Stimulated activated CD4-positive, alpha-beta T cell treated with anti-CD3 and anti-CD28 coated beads, Interleukin-15, amount 100 ng/mL, for 1 hour (primary cell): ENCODE results near the gene CASTOR1.

Experiments
- DNase-seq, 2 donors: peaks; one replicate each; pipeline ENCODE4 v3.0.0-alpha.2; 2020; ENCODE audit warnings: low read depth in 1 of 2, low spot score in 1 of 2

Gene CASTOR1

GRCh38 chr22:30247561-30247960, 41.7 kb downstream of the CASTOR1 start:
- no peak for DNase-seq

GRCh38 chr22:30246814-30247376, 42.4 kb downstream of the CASTOR1 start:
- no peak for DNase-seq

DNA sequence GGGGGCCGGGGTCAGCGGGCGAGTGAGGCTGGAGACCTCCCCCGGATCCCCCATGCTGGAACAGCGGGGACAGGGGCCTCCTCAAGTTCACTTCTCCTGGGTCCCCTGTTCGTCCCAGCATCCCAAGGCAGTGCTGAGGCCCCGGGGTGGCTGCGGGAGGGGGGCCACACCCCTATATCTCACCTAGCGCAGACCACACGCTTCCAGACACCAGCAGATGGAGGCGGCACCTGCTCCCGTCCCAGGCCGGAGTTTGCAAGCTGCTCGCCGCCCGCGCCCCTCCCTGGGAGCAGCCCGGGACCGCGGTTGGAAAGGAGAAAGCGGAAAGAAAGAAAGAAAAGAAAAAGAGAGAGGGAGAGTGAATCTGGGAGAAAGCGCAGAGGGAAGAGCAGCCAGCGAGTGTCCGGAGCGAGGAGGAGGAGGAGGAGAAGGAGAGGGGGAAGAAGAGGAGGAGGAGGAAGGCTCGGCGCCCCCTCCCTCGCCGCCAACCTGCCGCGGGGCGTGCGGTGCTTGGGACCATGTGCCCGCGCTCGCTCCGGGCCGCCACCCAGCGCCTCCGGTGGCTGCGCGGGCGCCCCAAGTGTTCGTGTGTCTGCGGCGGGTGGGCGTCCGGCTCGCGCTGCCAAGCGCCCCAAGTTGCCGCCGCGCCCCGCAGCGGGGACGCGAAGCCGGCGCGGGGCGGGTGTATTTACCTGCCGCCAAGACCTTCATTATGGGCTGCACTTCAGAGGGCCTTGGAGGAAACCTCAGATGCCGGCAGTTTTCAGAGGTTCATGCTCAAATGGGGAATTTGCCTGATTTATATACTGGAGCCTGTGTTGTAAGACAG, 43.1 kb downstream of the CASTOR1 start, which contains the start of gene LIF:
Gene LIF (minus strand): TSS at position 775 of the 829 bp plus-strand sequence. CDS start 64 bp downstream, at position 711.
- peak in 1 of 2 donors; percentile 51 for DNase-seq

DNA sequence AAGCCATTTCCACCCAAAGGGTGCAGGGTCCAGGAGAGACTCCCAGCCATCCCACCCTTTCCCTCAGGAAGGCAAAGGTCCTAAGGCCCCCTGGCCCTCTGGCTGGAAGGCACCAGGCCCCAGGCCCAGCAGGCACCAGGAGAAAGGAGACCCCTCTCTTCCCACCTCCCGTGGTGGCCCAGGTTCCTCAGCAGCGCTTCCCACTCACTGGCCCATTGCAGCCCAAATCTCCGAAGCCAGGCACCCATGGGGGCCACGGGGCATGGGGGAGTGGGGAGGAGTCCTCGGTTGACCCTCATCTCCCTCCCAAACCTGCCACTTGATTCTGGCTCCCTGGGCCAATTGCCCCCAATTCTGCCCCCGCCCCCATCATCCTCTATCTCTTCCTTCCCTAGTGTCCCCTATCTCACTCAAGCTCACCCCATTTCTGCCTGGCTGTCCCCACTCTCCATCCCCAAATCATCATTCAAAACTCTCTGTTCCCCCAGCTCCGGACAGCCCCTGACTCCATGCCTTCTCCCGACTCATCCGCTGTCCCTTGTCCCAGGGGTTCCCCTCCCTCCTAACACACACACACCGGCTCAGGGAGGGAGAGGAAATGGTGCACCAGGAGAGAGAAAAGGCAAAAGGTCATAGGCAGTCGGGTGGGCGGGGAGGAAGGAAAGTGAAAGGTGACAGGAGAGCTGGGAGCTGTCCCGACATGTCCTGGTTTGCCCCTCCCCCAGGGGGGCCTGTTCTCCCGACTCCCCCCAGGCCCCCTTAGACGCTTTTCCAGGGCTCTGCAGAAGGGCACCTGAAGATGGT, 43.9 kb downstream of the CASTOR1 start:
- no peak for DNase-seq

- no peak for DNase-seq
These were observed 44.7 kb downstream of the CASTOR1 start for GRCh38 chr22:30244641-30245040.

- no peak for DNase-seq
These were observed 45.2 kb downstream of the CASTOR1 start for GRCh38 chr22:30244066-30244465.

GRCh38 chr22:30243661-30244060, 45.6 kb downstream of the CASTOR1 start:
- DNase-seq: no peak

DNA sequence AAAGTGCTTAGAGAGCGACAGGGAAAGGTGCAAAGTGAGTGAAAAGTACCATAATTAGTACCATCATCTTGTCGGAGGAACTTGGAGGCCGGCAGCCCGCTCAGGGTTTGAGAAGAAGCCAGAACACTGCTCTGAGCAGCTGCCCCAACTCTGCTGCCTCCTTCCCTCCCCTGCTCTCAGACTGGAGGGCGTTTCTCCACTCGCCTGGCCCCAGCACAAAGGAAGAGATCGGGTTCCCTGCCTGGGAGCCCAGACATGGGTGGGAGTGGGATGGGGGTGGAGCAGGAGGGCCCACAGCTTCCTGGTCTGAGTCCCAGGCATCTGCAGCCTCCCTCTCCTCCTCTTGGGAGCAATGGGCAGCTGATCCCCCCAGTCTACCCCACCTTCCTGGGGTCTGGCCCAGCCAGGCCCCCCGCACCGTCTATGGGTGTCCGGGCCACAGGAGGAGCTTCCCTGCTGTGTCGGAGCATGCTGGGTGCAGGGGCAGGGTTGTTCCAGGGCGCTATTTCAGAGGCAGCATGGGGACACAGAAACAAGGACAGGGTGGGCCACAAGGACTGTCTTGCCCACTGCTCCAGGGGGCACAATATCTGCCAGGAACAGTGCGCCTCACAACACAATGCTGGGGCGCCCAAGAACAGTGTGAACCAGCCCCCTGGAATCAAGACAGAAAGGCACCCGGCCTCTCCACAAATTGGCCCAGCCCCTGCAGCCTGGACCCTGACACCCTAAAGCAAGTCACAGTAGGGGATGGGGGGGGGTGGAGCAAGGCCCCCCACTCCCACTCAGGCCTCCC, 47.5 kb downstream of the CASTOR1 start:
- DNase-seq: no peak

DNA sequence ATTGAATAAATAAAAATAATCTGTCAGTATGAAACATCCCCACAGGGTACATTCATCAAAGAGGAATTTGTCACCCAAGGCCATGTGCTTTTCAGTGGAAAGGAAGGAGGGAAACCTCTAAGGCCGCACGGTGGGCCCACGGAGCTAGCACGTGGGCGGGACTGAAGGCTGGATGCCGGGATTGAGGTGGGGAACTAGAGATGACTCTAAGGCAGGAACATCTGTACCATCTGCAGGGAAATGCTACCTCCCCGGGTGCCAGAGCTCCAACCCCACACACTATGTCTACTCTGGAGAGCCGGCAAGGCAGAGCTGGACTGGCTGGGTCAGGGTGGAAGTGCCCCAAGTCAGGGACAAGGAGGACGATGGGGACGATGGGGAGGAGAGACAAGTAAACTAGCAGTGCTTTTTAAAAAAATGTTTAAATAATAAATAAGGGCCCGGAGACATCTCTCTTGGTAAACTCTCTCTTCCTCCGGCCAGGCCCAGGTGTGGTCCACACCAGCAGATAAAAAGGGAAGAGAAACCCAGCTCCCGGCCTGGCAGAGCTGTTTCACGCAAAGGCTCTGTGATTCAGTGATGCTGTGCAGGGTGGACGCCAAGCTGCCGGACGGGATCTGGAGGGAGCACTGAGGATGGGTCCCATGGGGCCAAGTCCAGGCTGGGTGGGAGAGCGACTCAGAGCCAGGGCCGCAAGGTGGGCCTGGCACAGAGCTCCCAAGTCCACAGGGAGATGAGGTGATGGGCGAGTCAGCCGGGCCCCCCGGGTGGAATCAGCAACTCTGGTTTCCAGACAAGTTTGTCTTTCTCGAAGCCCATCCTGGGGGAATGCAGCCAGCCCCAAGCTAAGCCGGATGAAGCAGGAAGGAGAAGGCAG, 48.5 kb downstream of the CASTOR1 start:
- no peak for DNase-seq

GRCh38 chr22:30239488-30240405, 49.6 kb downstream of the CASTOR1 start:
- no peak for DNase-seq

- DNase-seq: no peak
These were observed 50.4 kb downstream of the CASTOR1 start for GRCh38 chr22:30238661-30239487.

GRCh38 chr22:30238136-30238535, 51.2 kb downstream of the CASTOR1 start:
- no peak for DNase-seq

DNA sequence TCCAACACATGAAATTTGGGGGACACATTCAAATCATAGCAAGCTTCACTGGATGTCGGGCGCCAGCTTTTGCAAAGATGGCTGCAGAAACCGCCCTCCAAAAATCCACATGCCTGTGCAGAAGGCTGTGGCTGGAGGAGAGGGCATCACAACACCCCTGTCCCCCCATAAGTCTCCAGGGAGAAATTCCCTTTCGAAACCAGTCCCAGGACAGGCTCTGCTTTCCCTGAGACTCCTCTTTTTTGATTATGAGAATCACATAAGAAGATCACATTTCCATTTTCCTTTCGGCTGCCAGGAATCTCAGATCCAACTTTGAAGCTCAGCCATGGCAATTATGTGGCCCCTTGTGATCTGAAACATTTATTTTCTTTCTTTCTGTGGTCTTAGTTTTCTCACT, 52.4 kb downstream of the CASTOR1 start:
- DNase-seq: no peak

GRCh38 chr22:30235687-30236170, 53.6 kb downstream of the CASTOR1 start:
- DNase-seq: no peak
